ENCODE data around the gene ADAMTS3. TPM values are rescaled to one million over a fixed set of nuclear protein-coding genes. Genes with fewer than 3 reads are reported as not detected.

The ADAMTS3 gene
- total and polyA plus RNA-seq, 9 of the 15 experiments (the other 6 are each of a cell fraction or from before 2014, with no cell fraction given) = 4.0 to 18.0 (median 12.1) TPM

GRCh38 chr4:72351521-72351920 lies 217.5 kb downstream of the ADAMTS3 start:
- no peak for TF ChIP-seq USF2 (CRISPR knock-in tag; IDR thresholded peaks at IDR 0.05)
- no peak for TF ChIP-seq ZNF507 (tag; conservative IDR thresholded peaks at IDR 0.05)
- TF ChIP-seq PBX2 (CRISPR knock-in tag; IDR thresholded peaks at IDR 0.05; ENCODE audit: low read depth) = no peak
- TF ChIP-seq PBX2 (tag; conservative IDR thresholded peaks at IDR 0.05; ENCODE audit: low read depth) = no peak
- H3K9ac ChIP-seq (ENCODE audit: insufficient read depth in 1 of 2, low read depth in 2 of 2, low read length in 2 of 2) = no peak overlapping the region
- H3K4me3 ChIP-seq = no peak overlapping the region
- no peaks in the 10 kb centered on the region for H3K36me3 ChIP-seq (ENCODE audit: control insufficient read depth, insufficient read depth, low read length)
- FAIRE-seq = no peak
- POLR2A ChIA-PET = interaction anchor here (0.6 kb wide), 1 partner anchor 90 kb away, joined by 4 read pairs; no protein-coding TSS in a partner anchor
- in situ Hi-C loops (cut with MboI) (no loop called here), intact Hi-C loops (cut with micrococcal nuclease) (no loop called here)
- BruUV-seq (replicated peaks) = no TSS peak
- no peaks in the 10 kb centered on the region for H3K27me3 ChIP-seq (ENCODE audit: control insufficient read depth in 2 of 2, insufficient read depth in 2 of 2, low read length in 2 of 2)
- no peak for ATAC-seq
- no peak overlapping the region for H2AFZ ChIP-seq (ENCODE audit: low read depth, low read length)
- H3K9me1 ChIP-seq (ENCODE audit: control insufficient read depth, insufficient read depth, low read length) = no peaks in the 10 kb centered on the region
- no peaks in the 10 kb centered on the region for H3K79me2 ChIP-seq (ENCODE audit: control insufficient read depth, insufficient read depth, low read length)
- no peaks in the 10 kb centered on the region for H3K4me1 ChIP-seq (replicated peaks in 1 of 2; ENCODE audit: control insufficient read depth in 2 of 2, insufficient read depth in 2 of 2, low read length in 2 of 2)
- H3K4me2 ChIP-seq (ENCODE audit: insufficient read depth, low read length) = no peak overlapping the region
- H4K20me1 ChIP-seq (replicated peaks; ENCODE audit: control insufficient read depth, insufficient read depth, low read length) = no peaks in the 10 kb centered on the region
- 81% methylated on average over 2 of the region's 2 CpGs for WGBS (ENCODE audit: insufficient coverage, low coverage, missing lambda C conversion rate)
- DNase-seq (ENCODE audit: extremely low read depth in 1 of 4, low spot score in 3 of 4) = no peak
- no peaks in the 10 kb centered on the region for H3K9me3 ChIP-seq (replicated peaks; ENCODE audit: control insufficient read depth, insufficient read depth, low read depth, low read length)
- CTCF ChIA-PET (ENCODE audit: low intra/inter-chr PET ratio) = no interaction called here
- H3K27ac ChIP-seq (ENCODE audit: extremely low read depth, low read depth, low read length) = no peak overlapping the region

Data from K562 (cell line).